Measurements from ENCODE around the gene HMCES.
"Not testable (repeated sequence)": the region's sequence is repeated elsewhere in the genome, so short reads cannot be mapped to it uniquely, and the experiment has no call there.

HMCES gene

DNA sequence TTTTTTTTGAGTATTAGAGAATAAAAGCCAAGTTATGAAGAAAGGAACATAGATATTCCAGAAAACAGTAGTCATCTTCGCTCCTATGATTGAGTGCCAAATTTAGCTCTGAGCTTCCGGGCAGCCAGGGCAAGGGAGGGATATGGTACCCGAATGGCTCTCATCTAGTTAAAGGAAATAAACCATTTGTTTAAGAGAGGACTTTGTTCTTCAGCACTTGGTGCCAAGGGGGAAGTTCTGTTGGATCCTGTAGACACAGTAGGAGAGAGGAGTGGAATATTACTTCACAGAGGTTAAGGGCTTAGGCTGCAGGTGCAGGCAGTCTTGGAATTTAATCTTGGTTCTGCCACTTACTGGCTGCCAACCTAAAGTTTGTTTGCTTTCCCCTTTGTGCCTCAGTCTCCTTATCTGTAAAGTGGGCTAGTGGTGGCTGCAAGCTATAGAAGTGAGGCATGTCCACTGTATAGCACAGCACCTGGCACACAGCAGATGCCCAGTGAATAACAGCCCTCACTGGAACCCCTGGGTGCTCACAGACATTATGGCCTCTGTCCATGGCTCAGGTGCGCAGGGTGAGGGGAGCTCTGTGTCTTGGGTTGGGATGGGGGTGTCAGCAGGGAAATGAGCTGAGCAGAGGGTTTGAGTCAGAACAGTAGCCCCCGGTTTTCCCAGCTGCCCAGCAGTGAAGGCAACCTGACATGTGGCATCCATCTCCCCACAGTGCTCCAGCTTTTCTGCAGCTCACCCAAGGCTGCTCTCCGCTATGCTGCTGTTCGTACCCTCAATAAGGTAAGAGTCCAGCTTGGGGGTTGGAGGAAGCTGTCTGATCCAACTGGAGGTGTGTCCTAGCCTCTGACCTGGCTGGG, 18.8 kb upstream of the HMCES start:
- no peak for DNase-seq (ENCODE audit: low spot score)
- TF ChIP-seq, protein P1, sequence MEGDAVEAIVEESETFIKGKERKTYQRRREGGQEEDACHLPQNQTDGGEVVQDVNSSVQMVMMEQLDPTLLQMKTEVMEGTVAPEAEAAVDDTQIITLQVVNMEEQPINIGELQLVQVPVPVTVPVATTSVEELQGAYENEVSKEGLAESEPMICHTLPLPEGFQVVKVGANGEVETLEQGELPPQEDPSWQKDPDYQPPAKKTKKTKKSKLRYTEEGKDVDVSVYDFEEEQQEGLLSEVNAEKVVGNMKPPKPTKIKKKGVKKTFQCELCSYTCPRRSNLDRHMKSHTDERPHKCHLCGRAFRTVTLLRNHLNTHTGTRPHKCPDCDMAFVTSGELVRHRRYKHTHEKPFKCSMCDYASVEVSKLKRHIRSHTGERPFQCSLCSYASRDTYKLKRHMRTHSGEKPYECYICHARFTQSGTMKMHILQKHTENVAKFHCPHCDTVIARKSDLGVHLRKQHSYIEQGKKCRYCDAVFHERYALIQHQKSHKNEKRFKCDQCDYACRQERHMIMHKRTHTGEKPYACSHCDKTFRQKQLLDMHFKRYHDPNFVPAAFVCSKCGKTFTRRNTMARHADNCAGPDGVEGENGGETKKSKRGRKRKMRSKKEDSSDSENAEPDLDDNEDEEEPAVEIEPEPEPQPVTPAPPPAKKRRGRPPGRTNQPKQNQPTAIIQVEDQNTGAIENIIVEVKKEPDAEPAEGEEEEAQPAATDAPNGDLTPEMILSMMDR (IDR thresholded peaks at IDR 0.05; ENCODE audit: extremely low read depth, missing control alignments): no peak

DNA sequence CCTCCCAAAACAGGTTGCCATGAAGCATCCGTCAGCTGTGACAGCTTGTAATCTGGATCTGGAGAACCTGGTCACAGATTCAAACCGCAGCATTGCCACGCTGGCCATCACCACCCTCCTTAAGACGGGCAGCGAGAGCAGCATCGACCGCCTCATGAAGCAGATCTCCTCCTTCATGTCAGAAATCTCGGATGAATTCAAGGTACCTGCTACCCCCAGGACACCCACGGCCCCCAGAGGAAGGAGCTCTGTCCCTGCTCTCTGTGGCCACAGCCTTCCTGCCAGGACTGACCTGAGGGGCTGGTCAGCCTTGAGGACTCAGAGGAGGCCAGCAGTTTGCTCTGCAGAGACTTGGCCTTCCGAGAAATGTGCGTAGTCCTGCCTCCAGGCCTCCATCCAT, 18.1 kb upstream of the HMCES start:
- DNase-seq (ENCODE audit: low spot score): no peak
- TF ChIP-seq, protein P1 (IDR thresholded peaks at IDR 0.05; ENCODE audit: extremely low read depth, missing control alignments): no peak

- DNase-seq (ENCODE audit: low spot score): no peak
- TF ChIP-seq, protein P1 (IDR thresholded peaks at IDR 0.05; ENCODE audit: extremely low read depth, missing control alignments): no peak
These were observed 16.8 kb upstream of the HMCES start for GRCh38 chr3:129261894-129262293.

- TF ChIP-seq, protein P1 (IDR thresholded peaks at IDR 0.05; ENCODE audit: extremely low read depth, missing control alignments): no peak
- DNase-seq (ENCODE audit: low spot score): no peak
These were observed 15.3 kb upstream of the HMCES start for GRCh38 chr3:129263161-129263910.

- DNase-seq (ENCODE audit: low spot score): not testable (repeated sequence)
These were observed 13.7 kb upstream of the HMCES start for GRCh38 chr3:129264994-129265393.

DNA sequence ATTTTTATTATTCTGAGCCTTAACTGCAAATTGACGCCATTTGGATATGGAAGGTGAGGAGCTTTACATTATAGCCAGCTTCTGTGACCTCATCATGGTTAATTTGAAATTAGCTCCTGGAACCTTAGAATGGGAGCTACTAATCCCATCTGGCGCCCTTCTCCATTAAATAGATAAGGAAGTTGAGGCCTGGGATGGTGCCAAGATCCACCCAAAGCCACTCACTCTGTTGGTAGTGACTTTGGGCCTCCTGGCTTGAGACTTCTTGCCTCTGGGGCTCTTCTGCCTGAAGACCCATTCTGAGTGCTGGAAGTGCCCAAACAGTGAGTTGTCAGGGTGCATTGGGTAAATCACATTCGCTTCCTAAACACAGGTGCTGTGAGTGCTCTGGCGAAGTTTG, 12.0 kb upstream of the HMCES start:
- TF ChIP-seq, protein P1 (IDR thresholded peaks at IDR 0.05; ENCODE audit: extremely low read depth, missing control alignments): no peak
- DNase-seq (ENCODE audit: low spot score): no peak

GRCh38 chr3:129268396-129268795, 10.3 kb upstream of the HMCES start:
- no peak for DNase-seq (ENCODE audit: low spot score)
- TF ChIP-seq, protein P1 (IDR thresholded peaks at IDR 0.05; ENCODE audit: extremely low read depth, missing control alignments): no peak
